Endothelial cell of hepatic sinusoid (primary cell): Measurements from ENCODE around the gene RASA3.
"Not testable (repeated sequence)": the region's sequence is repeated elsewhere in the genome, so short reads cannot be mapped to it uniquely, and the experiment has no call there.

Experiments
- in situ Hi-C: cut with HindIII; loops from 2 replicates; pipeline ENCODE4 v1.10.0; 2017; ENCODE audit warnings: low sequenced_read_pairs

The RASA3 gene

DNA sequence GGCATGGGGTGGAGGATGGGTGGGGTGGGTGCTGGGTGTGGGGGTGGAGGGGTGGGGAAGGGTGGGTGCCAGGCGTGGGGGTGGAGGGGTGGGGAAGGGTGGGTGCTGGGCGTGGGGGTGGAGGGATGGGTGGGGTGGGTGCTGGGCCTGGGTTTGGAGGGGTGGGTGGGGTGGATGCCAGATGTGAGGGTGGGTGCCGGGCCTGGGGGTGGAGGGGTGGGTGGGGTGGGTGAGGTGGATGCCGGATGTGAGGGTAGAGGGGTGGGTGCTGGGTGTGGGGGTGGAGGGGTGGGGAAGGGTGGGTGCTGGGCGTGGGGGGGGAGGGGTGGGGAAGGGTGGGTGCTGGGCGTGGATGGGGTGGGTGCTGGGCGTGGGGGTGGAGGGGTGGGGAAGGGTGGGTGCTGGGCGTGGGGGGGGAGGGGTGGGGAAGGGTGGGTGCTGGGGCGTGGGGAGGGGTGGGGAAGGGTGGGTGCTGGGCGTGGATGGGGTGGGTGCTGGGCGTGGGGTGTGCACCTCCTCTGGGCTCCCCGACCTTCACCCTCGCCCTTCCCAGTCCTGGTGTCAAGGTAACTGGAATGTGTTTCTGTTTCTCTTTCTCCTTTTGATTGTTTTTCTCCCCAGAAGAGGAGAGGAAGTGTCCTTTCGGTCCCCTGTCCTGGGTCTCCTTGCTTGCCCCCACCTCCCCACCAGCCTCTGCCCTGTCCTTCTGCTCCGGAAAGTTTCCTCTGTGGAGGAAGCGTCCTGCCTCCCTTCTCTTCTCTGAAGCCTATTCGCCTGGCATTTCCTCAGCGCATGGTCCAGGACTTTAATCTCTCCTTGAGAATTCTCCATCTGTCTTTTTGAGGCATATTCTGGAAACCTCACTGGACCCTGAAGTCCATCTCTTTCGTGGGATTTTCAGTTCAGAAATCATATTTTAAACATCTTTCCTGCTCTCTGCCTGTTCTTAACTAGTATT is 23.8 kb upstream of the RASA3 start:
- in situ Hi-C loops = no loop called here

DNA sequence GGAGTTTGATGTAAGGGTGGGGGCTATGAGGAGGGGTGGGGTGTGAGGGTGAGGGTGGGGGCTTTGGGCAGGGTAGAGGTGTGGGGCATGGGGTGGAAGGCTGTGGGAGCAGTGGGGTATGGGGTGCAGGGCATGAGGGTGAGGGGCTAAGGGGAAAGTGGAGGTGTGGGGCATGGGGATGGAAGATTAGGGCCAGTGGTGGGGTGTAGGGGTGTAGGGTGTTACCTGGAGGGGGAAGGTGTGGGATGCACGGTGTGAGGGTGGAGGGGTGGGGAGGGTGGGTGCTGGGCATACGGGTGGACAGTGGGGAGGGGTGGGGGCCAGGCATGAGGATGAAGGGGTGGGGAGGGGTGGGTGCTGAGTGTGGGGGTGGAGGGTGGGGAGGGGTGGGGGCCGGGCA is 22.9 kb upstream of the RASA3 start:
- in situ Hi-C loops = no loop called here

DNA sequence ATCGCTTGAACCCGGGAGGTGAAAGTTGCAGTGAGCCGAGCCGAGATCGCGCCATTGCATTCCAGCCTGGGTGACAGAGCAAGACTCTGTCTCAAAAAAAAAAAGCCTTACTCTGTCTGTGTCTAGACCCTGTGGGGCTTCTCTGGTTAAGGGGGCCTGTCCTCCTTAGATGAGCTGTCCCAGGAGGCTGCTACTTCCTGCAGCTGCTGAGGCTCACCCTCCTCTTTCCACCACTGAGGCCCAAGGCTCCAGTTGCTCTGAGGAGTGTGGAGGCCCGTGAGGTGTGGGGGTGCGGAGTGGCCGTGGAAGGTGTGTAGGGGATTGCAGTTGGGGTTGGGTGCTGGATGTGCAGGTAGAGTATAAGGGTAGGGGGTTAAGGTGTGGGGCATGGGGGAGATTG is 22.1 kb upstream of the RASA3 start:
- in situ Hi-C loops = no loop called here

DNA sequence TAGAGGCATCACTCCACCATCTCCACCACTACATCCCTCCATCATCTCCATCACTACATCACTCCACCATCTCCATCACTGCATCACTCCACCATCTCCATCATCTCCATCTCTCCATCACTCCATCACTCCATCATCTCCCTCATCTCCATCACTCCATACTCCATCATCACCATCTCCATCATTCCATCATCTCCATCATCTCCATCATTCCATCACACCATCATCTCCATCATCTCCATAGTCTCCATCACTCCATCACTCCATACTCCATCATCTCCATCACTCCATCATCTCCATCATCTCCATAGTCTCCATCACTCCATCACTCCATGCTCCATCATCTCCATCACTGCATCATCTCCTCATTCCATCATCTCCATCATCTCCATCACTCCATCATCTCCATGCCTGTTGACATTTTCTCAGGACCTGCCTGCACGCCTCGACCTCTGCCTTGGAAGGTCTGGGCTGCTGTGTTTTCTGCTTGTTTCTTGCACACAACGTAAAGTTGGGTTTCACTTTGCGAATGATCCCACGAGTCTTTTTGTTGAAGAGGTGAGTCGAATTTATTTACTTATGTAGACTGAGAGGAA is 21.2 kb upstream of the RASA3 start:
- in situ Hi-C loops = no loop called here

DNA sequence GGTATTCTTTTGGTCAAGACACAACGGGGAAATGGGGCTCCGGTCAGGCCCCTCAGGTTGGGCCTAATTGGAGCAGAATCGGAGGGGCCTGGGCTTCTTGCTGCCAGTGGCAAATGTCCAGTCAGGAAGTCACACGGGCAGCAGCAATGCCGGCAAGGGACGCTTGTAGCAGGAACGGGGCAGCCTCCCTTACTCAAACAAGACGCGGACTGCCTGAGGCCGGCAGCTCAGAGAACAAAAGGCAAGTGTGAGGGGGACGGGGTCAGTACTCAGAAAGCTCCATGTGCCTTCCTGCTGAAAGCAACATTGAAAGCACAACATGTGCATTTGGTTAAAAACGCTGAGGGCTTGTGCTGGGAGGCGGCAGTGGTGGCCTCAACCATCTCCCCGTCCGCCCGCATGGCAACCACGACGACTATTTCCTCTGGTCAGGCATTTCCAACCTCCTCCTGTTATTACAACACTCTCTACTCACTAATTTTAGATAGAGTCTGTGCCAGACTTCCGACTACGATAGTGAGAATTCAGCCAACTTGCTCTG is 20.5 kb upstream of the RASA3 start:
- in situ Hi-C loops = no loop called here

DNA sequence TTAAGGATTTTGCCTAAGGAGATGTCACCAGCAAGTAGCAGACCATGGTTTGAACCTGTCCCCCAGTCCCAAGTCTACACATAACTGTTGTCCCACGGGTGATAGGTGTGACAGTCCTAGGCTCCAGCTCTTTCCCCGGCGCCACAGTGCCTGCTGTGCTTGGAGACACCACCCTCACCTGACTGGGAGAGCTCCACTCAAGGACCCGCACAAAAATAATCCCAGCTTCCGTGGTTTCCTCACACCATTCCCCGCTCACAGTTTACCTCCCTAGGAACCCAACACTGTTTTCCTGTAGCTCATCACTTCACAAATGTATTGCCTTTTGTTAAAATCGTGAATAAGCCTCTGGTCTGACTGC is 19.8 kb upstream of the RASA3 start:
- in situ Hi-C loops = no loop called here

DNA sequence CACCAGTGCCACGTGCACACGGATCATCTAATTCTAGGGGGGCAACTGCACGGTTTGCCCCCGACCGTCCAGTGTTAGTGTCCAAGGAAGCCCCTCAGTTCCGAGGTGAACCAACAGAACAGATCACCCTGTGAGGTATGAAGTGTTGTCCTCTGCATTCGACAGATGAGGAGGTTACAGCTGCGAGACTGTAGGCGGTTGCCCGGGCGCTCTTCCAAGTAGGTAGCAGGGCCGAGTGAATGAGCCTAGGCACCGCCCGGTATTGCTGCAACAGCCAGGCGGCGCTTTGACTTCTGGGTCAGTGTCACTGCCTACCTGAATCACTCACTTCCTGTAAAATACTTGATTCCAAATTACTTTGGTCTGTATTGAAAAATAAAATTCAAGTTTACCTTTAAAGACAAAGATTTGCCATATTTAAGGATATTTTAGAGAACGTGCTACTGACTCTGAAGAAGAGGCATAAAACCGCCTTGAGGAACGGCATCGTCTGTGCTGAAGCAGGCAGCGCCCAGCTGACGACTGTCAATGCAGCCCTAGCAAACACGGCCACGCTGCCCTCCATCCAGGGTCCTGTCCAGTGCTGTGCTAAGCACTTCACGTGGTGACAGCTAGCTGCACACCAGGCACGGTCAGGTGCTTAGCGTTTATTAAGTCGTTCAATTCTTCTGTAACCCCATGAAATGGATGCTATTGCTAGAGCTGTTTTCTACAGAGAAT is 19.3 kb upstream of the RASA3 start:
- in situ Hi-C loops = no loop called here

DNA sequence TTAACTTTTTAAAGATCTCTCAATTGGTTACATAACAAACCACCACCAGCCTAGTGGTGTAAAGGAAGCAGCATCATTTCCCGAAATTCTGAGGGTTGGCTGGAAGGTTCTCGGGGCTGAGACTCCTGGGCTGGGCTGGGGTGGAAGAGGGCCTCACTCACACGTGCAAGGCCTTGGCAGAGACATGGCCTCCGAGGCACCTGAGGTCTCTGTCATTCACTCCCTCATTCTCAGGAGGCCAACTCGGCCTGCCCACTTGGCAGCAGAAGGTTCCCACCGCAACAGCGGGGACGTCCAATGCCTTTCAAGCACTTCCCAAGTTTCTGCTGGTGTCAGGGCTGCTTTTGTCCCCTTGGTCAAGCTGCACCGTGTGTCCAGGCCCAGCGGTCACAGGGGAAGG is 18.6 kb upstream of the RASA3 start:
- in situ Hi-C loops = no loop called here

DNA sequence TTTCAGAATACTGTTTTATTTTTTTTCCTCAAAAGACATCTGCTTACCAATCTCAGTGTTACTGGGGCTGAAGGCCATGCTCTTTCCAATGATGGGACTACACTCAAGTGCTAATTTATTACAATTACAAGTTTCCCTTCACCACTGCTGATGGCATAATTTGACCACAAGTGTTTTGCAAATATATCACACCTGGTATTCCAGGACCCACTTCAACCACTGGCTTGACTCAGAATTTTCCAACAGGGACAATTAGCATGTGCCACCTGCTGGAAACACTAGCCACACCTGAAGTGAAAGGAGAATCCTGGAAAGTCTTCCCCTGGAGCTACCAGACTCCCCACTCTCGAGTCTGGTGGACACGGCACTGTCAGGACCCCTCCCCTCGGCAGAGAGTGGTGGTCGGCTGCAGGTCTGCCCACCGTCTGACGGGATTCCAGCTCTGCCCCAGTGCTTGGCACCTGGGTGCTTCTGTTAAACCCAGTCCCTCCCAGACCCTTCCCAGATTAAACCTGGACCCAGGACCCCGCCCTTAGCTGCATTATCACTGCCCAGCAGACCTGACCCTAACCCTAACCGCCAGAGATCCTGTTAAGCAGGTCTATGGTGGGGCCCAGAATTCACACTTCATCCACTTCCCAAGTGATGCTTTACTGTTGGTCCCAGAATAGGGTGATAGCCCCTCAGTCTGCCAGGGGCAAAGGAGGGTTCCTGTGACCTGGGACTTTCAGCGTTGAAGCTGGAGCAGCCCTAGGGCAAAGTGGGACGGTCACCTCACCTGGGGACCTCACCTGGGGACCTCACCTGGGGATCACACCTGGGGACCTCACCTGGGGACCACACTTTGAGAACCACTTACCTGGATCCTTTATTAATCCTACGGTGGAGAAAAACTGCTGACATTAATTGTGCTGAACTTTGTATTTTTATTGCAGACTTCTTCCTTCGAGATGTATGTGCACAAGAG is 17.6 kb upstream of the RASA3 start:
- in situ Hi-C loops = no loop called here

DNA sequence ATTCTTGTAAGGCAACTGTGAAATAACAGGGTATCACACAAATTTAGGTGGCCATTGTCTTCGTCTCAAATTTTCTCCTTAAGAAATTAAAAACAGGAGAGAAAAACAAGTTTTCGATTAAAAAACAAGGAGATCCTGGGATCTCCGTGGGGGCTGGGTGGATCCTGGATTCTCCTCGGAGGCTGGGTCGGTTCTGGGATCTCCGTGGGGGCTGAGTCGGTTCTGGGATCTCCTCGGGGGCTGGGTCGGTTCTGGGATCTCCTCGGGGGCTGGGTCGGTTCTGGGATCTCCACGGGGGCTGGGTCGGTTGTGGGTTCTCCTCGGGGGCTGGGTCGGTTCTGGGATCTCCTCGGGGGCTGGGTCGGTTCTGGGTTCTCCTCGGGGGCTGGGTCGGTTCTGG is 16.5 kb upstream of the RASA3 start:
- in situ Hi-C loops = not testable (repeated sequence)

DNA sequence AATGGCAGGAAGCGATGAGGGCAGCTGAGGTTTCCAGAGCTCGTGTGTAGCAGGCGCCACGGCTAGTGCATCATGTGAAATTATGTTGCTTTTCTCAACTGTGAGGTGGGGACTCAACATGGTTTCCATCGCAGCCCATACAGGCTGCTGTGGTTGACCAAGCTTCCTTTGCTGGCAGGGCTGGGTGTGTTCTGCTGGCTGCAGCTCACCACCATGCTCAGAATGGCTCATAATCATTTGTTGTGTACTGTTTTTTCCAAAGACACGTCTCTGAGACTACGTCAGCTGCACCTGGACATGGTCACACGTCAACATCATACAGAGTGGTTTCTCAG is 16.1 kb upstream of the RASA3 start:
- in situ Hi-C loops = no loop called here

DNA sequence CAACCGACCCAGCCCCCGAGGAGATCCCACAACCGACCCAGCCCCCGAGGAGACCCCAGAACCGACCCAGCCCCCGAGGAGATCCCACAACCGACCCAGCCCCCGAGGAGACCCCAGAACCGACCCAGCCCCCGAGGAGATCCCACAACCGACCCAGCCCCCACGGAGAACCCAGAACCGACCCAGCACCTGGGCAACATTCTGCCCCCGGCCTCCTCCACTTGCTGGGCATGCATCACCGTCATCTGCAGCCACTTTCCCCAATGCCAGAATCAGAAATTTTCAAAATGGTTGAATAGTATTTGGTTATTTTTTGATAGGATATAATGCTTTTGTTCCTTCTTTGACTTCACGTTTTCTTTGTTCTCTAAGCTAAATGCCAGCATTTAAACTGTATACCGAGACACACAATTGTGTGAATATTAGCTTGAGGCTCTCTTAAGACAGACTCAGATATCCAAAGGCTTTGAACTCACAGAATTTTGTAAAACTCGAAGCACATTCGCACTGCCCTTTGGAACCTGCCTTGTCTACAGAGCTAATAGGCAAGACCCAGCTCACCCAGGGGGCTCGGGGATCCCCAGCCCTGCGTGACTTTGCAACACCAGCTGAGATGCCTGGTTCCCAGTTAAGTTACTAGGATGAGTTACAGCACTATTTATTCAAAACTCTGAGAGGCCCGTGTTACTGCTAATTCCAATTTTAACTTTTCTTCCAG is 15.5 kb upstream of the RASA3 start:
- in situ Hi-C loops = no loop called here

DNA sequence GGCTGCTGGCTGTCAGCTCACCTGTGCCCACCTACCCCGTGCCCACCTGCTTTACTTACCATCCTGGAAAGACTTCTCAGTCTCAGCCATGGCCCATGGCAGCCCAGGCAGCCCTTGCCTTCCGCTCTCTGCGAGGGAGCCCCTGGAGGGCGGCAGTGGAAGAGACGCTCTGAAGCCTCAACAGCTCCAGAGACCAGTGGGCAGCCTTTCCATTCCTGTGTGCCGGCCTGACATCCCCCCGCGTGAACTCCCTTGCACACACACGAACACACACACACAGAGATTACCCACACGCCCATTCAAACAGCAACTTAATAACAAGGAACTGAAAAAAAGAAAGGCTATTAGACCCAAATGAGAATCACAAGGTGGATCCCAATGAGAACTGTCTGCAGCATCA is 14.2 kb upstream of the RASA3 start:
- in situ Hi-C loops = no loop called here

DNA sequence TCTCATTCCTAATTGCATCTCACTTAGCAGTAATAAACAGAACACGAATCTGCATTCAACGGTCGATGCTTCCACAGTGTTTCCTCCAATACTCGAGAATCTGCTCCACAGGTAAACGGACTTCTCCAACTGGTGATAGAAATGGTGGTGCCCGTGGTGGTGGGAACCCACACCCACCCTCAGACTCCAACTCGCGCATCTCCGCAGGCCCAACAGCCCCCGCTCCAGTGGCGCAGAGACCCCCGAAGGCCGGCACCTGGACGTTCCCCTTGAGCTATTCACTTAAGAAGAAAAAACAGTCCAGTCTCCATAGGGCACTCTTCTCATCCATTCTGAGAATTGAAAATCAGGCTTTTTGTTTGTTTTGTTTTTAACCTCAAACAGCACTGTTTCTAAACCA is 13.8 kb upstream of the RASA3 start:
- in situ Hi-C loops = no loop called here

DNA sequence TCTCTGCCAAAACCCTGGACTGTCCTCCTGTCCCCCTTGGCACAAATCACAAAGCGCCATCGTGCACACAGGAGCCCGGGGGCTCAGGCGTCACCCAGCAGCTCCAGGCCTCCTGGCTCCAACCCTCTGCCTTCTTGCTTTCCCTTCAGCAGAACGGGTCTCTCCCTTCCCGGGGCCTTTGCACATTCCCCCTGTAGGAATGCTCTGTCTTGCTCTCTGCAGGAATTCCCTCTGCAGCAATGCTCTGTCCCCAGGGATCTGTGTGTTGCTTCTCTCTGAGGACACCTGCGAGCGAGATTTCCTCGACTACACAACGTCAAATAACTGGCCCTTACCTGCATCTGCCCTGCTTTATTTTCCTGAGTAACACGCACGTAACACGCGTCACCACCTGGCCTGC is 13.3 kb upstream of the RASA3 start:
- in situ Hi-C loops = no loop called here

DNA sequence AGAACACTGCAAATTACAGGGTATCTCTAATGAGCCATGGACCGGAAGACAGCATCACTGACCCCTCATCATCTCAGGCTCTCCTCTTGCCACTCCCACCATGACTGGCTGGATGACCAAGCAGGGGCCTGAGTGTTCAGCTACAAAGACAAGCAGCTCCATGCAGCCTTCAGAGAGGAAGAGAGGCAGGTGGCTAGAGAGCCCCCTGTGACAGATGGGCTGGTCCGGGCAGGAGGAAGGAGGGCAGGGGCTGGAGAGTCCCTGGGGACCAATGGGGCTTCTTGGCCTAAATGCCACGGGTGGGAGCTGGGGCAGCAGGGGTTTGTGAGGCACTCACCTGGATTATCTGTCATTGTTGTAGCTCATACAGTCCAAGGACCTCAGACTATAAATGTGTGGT is 12.8 kb upstream of the RASA3 start:
- in situ Hi-C loops = no loop called here

DNA sequence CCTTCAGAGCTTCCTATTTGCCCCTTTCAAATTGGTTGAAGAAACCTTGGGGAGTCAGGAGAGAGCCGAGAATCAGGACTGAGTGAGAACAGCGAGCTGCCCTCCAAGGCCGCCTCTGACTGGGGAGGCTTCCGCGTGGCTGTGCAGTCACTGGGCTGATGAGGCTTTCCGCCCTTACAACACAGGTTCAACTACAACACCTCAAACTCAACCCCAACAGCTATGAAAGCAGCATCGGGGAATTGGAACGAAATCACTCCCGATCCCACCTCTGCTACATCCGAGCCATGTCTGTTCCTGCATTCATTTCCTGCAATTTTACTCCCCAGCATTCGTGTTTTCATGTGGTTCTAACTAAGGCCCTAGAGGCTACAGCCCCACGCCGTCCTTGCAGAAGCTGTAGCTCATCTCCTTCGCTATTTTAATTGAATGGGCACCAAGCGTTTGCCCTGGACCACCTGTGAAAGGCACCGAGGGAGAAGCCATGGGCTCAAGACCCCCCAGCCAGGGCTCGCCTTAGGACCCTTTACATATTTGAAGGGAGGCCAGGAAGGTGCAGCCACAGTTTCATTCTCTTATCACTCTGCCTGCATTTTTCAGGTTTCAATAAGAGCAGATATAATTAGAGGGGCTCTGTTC is 12.3 kb upstream of the RASA3 start:
- in situ Hi-C loops = no loop called here

DNA sequence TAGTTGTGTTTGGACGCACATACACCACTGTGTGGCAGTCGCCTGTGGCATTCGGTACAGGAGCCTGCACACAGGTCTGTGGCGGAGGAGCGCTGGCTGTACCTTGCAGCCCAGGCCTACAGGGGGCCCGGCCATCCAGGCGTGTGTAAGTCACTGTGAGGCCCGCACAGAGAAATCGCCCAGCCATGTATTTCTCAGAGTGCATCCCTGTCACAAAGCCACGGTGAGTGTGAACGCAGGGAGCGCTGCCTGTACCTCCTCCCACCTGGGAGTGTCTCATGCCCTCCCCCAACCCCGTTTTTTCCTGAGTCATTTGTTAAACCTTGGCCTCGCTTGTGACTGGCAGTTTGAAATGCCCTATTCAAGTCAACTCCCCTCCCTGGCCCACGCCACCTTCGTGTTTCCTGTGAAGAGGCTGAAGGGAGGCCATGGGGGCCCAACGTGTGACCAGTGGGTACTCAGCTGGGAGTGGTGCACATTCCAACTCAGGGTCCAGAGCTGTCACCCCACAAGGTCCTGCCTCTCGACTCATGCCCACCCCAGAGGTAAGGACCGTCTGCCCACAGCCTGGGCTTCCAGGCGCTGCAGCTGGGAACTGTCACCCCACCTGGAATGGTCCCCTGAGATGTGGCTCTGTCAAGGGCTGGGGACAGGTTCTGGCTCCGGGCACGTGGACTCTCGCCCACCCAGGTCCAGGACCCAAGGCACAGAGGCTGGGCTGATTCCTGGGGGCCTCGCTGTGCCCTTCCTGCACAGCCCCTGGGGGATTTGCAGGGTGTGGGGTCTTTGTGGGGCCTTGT is 11.6 kb upstream of the RASA3 start:
- in situ Hi-C loops = no loop called here
